HG03025 (cell line): ENCODE measurements around the gene OASL.

ENCODE experiments used
- ATAC-seq: cut with Tn5 transposase; IDR thresholded peaks from one replicate; pipeline ENCODE4 v1.9.1; 2021; ENCODE audit warnings: mild to moderate bottlenecking, moderate library complexity; ENCODE audit not compliant: unreplicated experiment, low FRiP score

OASL gene

GRCh38 chr12:120994059-120994458, 45.0 kb downstream of the OASL start:
- no peak for ATAC-seq

DNA sequence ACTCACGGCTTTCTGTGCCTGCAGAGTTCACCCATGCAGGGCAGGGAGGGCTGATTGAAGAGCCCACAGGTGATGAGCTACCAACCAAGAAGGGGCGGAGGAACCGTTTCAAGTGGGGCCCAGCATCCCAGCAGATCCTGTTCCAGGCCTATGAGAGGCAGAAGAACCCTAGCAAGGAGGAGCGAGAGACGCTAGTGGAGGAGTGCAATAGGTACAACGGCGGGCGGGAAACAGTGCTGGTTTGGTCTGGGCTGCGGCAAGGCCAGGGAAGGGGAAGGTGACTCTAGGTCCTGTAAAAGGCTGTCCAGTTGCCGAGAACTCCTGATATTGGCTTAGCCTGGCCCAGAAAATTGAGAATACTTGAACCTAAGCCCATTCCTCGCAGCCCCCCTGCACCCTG, 45.5 kb downstream of the OASL start:
- no peak for ATAC-seq

DNA sequence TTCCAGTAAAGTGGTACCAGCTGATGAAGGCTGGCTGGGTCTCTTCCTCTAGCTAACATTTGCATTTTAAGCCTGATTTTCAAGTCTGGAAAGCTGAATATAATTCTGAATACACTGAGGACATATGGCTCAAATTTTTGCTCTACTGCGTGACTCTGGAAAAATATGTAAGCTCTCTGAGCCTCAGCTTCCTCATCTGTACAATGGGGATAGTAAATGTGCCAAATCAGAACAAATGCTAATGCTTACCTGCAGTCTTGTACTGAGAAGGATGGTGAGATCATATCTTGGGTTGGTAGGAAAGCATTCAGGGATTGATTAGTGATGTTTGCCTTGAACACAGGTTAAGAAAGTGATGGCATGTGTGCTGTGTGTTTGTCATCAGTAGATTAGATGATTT, 46.1 kb downstream of the OASL start:
- no peak for ATAC-seq

DNA sequence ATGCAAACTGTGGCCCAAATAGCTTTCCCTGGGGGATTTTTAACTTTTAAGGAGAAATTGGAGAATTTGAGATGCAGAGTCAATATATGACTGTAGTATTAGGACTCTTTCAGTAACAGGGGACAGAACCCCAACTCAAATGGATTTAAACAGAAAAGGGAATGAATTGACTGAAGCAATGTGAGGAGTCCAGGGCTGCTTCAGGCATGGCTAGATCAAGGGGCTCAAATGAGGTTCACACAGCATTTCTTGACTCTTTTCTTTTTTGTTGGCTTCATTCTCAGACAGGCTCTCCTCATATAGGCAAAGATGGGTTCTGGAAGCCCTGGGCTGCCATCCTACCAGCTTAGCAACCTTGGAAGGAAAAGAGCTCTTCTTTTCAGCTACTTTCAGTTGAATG, 47.1 kb downstream of the OASL start:
- ATAC-seq, result no peak

GRCh38 chr12:120990487-120991055, 48.5 kb downstream of the OASL start:
- ATAC-seq, result no peak

DNA sequence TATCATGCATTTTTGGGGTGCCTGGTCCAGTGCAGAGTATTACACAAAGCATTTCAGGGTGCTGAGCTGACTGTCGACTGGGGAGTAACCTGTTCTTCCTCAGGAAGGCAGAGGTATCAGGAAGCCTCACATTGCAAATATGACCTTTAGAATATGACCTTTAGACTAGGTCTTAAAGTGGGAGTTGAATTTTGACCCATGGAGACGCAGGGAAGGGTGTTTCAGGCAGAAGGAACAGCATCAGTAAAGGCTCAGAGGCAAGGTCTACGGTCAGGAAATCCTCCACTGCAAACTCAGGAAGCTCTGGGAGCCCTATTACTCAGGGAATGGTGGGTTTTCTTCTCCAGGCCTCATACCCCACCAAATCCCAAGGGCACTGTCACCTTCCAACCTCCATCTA, 49.4 kb downstream of the OASL start:
- no peak for ATAC-seq

- ATAC-seq, result no peak
These were observed 50.4 kb downstream of the OASL start for GRCh38 chr12:120988658-120989057.

- no peak for ATAC-seq
These were observed 50.8 kb downstream of the OASL start for GRCh38 chr12:120988234-120988633.

- ATAC-seq, result no peak
These were observed 54.6 kb downstream of the OASL start for GRCh38 chr12:120984351-120984898.

GRCh38 chr12:120983759-120984158, 55.3 kb downstream of the OASL start:
- ATAC-seq, result no peak

DNA sequence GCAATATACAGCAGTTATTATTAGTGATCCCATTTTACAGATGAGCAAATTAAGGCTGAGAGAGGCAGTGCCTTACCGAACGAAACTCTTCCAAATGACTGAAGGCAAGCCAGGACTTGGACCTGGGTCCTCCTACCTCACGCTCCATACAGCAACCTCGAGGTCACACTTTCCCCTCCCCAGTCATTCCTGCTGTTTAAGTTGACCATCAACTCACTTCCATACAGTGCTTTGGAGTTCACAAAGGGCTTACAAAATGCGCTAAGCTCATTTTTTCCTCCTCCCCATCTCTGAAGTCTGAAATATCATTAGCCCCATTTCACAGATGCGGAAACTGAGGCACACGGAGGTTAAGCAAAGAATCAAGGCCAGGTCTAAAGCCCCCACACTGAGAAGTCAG, 56.4 kb downstream of the OASL start:
- ATAC-seq, result no peak

GRCh38 chr12:120981407-120981941, 57.6 kb downstream of the OASL start:
- no peak for ATAC-seq

DNA sequence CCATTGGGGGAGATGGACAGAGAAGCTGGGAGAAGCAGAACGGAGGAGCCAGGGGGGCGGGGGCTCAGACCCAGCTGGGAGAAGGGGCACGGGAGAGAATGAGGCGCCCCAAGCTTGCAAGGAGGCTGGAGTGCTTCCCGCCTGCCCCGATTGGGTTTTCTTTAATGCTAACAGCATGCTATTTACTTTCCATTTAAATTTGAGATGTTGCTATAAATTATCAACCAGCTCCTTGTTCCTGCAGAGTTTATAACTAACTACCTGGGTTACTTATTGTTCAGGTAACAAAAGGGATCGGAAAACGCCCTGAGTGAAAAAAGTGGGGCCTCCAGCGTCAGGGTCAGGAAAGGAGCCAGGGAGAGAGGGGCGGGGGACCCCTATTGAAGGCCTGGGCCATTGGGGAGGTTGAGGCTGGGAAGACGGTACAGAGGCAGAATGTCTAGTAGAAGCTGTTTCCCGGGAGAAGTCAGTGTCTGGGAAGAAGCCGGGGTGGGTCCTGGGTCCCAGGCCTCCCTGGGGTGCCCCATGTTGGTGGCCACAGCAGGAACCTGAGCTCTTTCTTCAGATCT, 58.2 kb downstream of the OASL start:
- no peak for ATAC-seq

DNA sequence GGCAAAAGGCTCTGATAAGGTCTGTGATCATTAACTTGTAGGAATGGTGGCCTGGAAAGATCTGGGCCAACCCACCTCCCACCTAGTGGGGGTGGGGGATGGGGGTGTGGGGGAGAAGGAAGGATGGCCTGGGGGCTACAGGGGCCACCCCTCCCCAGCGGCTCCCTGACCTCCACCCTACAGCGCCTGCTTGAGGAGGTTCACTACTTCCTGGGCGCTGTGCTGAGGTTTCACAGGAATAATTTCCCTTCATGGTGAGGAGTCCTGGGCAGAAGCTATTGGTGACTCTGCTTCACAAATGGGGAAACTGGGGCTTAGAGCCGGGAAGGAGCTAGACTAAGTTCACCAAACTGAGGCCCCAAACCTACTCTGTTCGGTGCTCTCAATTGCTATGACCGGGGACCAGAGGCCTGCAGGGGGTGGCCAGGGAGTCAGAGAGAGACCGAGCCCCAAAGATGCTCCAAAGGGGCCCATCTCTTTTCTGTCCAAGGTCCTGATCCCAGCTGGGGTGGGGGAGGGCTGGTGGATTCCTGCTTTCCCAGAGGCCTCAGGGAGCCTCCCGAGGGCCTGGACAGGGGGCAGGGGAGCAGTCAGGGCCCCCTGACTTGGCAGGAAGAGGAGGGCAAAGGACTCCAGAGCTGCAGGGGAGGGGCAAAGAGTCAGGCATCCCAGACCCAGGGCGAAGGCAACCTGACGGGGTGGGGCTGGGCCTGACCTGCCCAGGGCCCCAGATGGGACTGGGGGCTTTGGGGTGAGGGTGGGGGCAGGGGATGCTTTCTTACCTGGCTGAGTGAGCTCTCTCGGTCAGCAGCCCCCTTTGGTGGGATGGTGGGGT, 59.0 kb downstream of the OASL start:
- ATAC-seq, result no peak

DNA sequence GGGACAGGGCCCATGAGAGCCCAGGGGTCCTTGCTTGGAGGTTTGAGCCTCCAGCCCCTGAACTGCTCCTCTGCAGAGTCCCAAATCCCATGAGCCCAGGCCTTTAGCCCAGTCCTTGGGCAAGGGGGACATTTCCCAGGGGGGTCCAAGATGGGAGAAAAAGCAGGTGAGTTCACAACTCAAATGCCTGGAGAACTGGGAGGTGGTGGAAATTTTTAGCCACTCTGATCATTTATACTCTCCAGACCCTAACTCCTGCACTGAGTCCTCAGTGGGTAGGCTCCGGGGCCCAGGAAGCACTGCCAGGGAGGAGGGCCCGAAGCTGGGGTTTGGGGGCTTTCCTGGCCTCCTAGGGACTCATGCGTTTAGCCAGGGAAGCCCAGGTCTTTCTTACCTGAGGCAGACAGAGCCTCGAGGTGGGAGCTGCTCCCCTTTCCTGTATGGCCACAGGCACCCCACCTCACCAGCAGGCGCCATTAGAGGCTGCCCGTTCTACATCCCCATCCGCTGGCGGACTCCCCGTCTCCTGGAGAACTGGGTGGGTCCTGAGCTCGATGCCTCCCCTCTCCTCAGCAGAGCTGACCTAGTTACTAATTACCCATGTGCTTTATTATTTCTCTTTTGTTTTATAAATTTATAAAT, 59.7 kb downstream of the OASL start:
- no peak for ATAC-seq

- ATAC-seq, result no peak
These were observed 60.5 kb downstream of the OASL start, which contains the start of gene HNF1A for GRCh38 chr12:120978296-120979219. TSS of gene HNF1A (plus strand) at chr12:120978543. CDS start at chr12:120978769, 226 bp downstream.

DNA sequence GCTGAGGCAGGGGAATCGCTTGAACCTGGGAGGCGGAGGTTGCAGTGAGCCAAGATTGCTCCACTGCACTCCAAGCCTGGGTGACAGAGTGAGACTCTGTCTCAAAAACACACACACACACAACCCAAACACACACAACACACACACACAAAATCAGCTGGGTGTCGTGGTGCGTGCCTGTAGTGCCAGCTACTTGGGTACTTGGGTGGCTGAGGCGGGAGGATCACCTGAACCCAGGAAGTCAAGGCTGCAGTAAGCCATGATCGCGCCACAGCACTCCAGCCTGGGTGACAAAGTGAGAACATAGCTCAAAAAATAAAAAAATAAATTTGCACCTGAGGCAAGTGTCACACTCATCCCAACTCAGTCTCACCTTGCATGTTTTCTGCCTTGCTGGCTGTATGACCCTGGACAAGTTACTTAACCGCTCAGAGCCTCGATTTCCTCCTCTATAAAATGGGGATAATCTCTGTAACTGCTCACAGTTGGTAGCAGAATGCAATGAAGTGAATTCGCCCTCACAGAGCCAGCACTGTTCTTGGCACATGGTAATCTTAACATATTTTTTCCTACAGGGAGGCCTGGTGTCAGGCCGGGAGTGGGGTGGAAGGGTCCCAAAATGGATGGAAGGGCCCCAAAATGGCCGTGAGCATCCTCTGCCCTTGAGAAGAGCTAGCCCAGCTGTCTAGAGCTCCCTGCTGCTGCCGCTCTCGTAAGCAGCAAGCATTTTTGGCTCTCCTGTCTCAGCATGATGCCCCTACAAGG, 61.3 kb downstream of the OASL start:
- no peak for ATAC-seq

GRCh38 chr12:120972870-120973543, 66.0 kb downstream of the OASL start:
- no peak for ATAC-seq
